Amniotic epithelial cell (primary cell): Measurements from ENCODE around the gene KMT5C.

Experiments
- DNase-seq: peaks from one replicate; pipeline ENCODE4 v3.0.0-alpha.2; 2010; ENCODE audit warnings: low read depth

The KMT5C gene

GRCh38 chr19:55339105-55339888 is at the start of gene KMT5C:
Gene KMT5C (plus strand): TSS chr19:55339876. CDS start chr19:55341937, 2,061 bp downstream.
- DNase-seq = peak; percentile 100

DNA sequence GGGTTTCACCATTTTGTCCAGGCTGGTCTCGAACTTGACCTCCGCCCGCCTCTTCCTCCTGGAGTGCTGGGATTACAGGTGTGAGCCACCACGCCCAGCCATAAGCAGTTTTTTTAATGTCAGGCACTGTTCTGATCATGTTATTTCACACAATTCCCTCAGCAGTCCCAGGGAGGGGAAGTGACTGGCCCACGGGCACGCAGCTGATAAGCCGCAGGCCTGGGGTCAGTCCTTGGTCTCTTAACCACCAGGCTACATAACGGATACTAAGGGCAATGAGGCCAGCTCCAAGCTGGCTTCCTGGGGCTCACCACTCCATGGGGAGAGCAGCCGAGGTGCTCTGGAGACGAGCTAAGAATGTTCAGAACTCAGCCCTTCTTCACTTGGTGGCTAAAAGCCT is 42.4 kb upstream of the KMT5C start:
- DNase-seq = no peak

DNA sequence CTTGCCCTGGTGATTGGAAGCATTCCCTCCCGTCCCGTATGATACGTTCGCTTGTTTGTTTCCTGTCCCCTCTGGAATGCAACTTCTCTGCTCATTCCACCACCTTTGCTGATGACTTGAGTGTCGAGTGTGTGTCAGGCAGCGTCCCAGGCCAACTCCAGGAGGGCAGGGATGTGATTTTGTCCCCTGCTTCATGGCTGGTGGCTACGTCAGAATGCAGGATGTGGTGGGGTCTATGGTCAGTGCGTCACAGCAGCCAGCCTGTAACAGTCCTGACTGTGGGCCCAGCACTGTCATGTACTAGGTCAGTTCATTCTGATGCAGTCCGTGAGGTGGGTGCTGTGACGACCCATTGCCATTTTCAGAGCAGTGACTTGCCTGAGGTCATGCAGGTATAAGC is 39.7 kb upstream of the KMT5C start:
- DNase-seq = no peak

DNA sequence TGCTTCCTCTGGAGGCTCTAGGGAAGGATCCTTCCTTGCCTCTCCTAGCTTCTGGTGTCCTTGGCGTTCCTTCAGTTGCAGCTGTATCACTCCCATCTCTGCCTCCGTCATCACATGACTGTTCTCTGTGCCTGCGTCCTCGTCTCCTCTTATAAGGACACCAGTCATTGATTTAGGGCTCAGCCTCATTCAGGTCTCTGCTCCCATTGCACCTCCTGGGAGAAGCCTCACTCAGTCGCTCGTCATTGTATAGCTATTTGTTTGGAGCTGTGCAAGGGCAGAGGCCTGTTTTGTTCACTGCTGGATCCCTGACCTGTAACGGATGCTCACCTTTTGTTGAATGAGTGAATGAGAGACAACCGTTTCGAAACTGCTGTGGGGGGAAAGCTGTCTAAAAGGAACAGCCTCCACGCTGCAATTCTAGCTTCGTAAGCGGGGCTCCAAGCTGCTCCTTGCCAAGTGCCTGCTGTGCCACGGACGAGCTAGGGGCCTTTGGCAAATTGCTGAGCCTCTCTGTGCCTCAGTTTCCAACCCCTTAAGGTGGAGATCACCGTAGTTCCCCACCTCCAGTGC is 38.7 kb upstream of the KMT5C start:
- DNase-seq = no peak

DNA sequence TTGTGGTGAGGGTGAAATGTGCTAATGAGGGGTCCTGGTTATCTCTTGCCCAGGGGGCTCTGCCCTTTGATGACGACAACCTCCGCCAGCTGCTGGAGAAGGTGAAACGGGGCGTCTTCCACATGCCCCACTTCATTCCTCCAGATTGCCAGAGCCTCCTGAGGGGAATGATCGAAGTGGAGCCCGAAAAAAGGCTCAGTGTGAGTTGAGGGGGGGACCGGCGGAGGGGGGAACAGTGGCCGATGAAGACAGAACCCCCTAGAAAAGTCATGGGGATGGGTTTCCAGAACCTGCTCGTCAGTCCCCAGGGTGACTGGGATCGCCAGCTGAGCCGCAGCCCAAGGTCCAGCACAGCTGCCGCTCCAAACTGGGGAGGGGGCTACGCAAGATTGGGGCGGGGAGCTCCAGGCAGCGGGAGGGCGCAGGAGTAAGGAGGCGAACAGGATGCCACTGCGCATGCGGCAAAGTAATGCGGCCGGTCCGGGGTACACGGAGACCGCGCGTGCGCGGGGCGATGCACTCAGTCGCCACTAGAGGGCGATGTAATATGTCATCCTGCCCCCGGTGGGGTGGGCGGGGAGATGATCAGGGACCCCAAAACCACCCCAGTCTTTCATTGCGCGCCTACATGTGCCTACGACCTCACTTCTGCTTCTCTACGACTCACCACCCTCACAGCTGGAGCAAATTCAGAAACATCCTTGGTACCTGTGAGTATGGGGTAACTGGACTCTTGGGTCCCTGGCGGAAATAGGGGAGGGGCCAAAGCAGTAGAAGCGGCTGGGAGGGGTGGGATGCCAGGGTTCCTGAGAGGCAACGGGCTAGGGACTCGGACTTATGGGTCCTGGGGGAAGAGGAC is 38.0 kb upstream of the KMT5C start:
- peak; percentile 45 for DNase-seq

GRCh38 chr19:55302318-55302703 is 37.4 kb upstream of the KMT5C start:
- no peak for DNase-seq

- DNase-seq = no peak
These were observed 36.2 kb upstream of the KMT5C start for GRCh38 chr19:55303477-55303876.

GRCh38 chr19:55304279-55304978 is 35.2 kb upstream of the KMT5C start:
- DNase-seq = peak; percentile 53

GRCh38 chr19:55304980-55305379 is 34.7 kb upstream of the KMT5C start:
- no peak for DNase-seq

DNA sequence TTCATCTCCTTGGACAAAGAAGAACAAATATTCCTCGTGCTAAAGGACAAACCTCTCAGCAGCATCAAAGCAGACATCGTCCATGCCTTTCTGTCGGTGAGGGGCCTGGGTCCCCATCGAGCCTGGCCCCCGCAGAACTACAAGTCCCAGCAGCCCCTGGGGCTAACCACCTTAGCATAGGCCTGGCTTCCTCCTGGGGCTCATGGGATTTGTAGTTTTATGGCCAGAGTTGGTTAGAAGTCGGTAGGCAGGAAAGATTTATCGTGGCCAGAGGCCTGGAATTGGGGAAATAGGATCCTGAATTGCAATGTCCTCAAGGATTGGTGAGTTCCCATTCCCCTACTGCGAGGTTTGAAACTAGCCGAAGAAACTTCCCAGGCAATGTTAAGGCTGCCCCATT is 34.2 kb upstream of the KMT5C start:
- DNase-seq = peak; percentile 27

- DNase-seq = no peak
These were observed 33.6 kb upstream of the KMT5C start for GRCh38 chr19:55305983-55306562.

DNA sequence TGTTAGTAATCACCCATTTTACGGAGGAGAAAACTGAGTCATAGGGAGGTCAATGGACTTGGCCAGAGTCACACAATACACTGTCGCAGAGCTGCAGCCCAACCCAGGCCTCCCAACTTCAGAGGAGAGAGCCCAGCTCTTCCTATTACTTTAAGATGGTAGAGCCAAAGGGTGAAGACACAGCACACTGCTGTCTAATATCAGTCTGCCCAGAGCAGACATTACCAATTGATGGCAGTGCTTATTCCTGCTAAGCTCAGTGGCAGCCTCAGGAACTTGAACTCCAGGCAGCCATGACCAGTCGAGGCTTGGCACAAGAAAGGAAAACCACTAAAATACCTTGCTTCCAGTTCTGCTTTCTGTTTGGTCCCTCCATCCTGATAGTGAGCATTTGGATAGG is 33.0 kb upstream of the KMT5C start:
- no peak for DNase-seq

DNA sequence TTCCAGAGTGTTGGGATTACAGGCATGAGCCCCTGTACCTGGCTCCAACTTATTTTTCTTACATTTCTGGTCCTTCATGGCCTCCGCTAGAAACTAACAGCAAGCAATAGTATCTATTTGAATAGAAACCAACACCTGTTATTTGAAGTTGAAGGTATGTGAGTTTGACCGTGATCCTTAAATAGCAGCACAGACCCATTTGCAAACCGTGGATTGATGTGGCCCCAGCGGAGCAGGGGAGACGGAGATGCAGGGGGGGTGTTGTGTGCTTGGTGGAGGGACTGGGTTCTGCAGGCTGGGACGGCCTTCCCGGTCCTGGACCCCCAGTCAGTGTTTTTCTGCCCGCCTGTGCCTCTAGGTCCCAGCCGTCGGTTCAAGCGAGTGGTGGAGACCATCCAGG is 31.4 kb upstream of the KMT5C start:
- no peak for DNase-seq

GRCh38 chr19:55309448-55309847 is 30.2 kb upstream of the KMT5C start:
- no peak for DNase-seq

DNA sequence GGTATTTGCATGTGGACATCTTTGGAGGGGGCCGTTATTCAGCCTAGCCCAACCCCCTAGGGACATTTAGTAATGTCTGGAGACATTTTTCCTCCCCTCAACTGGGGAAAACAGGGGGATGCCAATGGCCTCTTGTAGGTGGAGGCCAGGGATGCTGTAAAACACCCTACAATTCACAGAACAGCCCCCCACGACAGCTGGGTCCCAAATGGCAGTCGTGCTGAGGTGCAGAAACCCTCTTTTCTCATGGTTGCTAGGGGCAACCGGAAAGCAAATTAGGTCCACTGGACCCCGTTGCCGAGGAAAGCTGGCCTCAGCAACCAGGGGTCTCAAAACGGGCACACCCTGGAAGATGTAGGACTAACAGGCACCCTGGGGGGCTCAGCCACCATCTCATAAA is 29.2 kb upstream of the KMT5C start:
- DNase-seq = no peak

DNA sequence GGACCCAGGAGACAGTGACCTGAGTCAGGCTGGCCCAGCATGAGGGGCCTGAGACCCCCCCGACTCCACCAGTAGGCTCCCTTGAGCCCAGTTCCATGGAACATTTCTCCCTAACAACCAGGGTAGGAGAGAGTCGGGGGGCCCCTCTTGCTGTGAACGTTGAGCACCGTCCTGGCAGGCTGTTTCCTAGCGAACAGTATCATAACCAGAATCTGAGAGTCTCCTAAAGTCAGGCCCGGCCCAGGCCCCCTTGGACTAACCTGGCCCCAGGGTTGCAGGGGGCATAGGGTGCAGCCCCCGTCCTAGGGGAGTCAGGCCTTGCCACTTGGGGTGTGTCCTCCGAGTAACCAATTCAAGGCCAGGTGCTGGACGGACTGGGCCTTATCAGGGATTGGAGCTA is 28.3 kb upstream of the KMT5C start:
- no peak for DNase-seq

DNA sequence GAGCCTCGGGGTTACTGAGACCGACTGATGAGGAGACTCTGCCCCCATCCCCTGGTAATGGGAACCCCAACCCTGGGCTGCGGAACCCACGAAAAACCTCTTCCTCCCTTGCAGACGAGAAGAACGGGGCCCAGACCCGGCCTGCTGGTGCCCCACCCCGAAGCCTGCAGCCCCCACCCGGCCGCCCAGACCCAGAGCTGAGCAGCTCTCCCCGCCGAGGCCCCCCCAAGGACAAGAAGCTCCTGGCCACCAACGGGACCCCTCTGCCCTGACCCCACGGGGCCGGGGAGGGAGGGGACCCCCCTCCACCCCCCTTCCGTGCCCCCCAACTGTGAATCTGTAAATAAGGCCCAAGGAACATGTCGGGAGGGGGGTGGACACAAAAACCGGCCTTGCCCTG is 27.9 kb upstream of the KMT5C start:
- DNase-seq = no peak

DNA sequence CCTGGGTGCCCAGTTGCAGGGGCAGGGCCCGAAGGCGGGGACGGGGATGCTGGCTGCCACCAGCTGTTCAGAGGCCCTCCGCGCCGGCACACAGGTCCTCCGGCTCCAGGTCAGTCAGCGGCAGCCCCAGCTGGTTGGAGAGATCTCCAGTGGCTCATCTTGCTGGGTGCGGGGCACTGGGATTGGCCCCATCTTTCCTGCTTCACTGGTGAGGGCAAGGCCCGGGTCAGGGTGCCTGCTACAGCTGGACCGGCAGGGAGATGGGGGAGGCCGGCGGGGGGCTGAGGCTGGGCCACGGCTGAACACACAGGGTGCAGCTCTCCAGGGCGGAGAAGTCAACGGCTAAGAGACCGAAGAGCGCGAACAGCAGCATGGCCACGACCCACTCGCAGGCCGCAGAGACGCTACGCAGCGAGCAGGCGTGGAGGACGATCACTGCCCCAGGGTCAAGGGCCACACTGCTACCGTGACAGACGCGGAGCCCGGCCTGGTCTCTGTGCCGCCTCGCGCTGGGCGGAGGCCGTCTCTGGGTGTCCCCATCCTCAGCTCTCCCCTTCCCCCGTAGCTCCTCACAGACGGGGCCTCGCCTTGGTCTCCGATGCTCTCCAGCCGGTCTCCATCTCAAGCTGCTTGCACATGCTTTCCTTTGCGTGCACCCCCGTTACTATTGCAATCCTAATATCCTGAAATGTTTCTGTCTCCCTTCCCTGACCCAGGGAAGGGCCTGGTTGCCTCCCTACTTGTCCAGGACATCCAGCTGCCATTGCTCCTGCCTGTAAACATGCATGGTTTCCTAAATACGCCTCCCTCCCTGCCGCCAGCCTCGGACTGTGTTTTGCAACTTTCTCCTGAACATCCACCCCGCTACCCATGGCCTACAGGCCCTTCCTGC is 26.8 kb upstream of the KMT5C start:
- DNase-seq = no peak

GRCh38 chr19:55314396-55314795 is 25.3 kb upstream of the KMT5C start:
- DNase-seq = no peak

DNA sequence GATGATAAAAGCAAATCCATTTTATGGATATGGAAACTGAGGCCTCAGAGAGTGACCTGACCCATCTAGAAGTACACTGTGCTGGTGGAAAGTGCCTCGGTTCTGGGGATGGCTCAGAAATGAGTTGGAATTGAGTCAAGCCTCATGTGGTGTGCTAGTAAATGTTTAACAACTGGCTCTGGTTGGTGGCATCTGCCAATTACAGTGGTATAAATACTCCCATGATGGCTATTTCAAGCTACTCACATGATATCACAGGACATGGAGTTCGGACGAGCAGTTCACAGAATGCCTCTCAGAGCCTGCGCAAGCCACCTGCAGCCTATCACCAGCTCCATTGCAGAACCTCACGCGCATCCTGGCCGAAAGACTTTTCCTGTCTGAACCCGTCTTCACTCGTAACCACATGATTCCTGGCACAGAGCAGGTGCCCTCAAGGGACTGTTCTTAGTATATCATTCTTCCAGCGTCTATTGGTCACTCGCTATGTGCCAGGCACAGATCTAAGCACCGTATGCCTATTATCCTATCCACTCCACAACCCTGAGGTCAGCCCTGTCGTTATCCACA is 23.6 kb upstream of the KMT5C start:
- DNase-seq = no peak

GRCh38 chr19:55316646-55317045 is 23.0 kb upstream of the KMT5C start:
- no peak for DNase-seq
